22Rv1 (cell line): ENCODE data around the gene GRIP2.

Experiments
- H3K27ac ChIP-seq: fragments of 450-650 bp; 2 replicates; pipeline ENCODE4 v1.5.1; 2017
- ZFX ChIP-seq: fragments of 450-650 bp; IDR thresholded peaks from 2 replicates; pipeline ENCODE4 v1.6.1; 2017; ENCODE audit warnings: antibody characterized with exemption, borderline replicate concordance
- TF ChIP-seq, protein P1 (sequence below): fragments of 450-650 bp; IDR thresholded peaks from 2 replicates; pipeline ENCODE4 v1.5.1; 2017; ENCODE audit warnings: mild to moderate bottlenecking

Gene GRIP2

GRCh38 chr3:14569474-14570000, 29.4 kb upstream of the GRIP2 start:
- H3K27ac ChIP-seq: no peak overlapping the region
- no peak for TF ChIP-seq ZFX
- TF ChIP-seq, protein P1, sequence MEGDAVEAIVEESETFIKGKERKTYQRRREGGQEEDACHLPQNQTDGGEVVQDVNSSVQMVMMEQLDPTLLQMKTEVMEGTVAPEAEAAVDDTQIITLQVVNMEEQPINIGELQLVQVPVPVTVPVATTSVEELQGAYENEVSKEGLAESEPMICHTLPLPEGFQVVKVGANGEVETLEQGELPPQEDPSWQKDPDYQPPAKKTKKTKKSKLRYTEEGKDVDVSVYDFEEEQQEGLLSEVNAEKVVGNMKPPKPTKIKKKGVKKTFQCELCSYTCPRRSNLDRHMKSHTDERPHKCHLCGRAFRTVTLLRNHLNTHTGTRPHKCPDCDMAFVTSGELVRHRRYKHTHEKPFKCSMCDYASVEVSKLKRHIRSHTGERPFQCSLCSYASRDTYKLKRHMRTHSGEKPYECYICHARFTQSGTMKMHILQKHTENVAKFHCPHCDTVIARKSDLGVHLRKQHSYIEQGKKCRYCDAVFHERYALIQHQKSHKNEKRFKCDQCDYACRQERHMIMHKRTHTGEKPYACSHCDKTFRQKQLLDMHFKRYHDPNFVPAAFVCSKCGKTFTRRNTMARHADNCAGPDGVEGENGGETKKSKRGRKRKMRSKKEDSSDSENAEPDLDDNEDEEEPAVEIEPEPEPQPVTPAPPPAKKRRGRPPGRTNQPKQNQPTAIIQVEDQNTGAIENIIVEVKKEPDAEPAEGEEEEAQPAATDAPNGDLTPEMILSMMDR: no peak

- no peak overlapping the region for H3K27ac ChIP-seq
- TF ChIP-seq ZFX: no peak
- TF ChIP-seq, protein P1: no peak
These were observed 28.1 kb upstream of the GRIP2 start for GRCh38 chr3:14568269-14568668.

DNA sequence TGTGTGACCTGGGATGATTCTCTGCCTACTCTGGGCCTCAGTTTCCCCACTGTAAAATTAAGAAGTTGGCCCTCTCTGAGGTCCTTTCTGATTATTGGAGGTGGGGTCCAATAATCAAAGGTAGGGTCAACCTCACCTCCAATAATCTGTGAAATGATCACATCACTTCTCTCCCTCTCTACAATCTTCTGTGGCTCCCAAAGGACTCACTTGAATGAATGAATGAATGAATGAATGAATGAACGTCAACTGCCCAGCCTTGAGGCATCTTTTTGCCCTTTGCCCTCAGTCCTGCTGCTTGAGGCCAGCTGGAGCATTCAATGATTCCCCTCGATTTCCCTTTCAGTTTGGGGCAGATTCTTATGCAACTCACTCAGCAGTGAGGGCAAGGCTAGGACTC, 26.7 kb upstream of the GRIP2 start:
- H3K27ac ChIP-seq: no peak overlapping the region
- no peak for TF ChIP-seq ZFX
- TF ChIP-seq, protein P1: no peak

- no peak for TF ChIP-seq ZFX
- TF ChIP-seq, protein P1: no peak
- no peak overlapping the region for H3K27ac ChIP-seq
These were observed 25.9 kb upstream of the GRIP2 start for GRCh38 chr3:14565868-14566588.

DNA sequence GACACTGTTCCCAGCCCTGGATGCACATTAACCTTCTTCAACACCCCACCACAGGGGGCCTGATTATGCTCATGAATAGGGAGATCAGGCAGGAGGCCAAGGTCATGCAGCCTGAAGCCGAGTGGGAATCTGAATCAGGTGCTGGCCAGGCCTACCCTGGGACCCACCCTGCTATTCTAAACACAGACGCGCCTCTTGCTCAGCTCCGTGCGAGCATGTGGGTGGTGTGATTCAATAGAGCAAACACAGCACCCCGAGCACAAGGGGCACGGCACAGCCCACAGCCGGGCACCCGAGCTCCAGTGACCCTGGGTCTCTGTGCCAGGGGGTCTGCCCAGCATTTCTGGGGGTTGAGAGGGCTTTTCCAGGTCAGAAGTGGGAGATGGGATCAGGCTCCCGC, 24.6 kb upstream of the GRIP2 start:
- TF ChIP-seq, protein P1: no peak
- no peak for TF ChIP-seq ZFX
- H3K27ac ChIP-seq: no peak overlapping the region

- H3K27ac ChIP-seq: no peak overlapping the region
- no peak for TF ChIP-seq ZFX
- TF ChIP-seq, protein P1: no peak
These were observed 23.9 kb upstream of the GRIP2 start for GRCh38 chr3:14563946-14564539.

- TF ChIP-seq, protein P1: no peak
- TF ChIP-seq ZFX: no peak
- H3K27ac ChIP-seq: no peak overlapping the region
These were observed 22.2 kb upstream of the GRIP2 start for GRCh38 chr3:14562121-14562890.
